ENCODE results near the gene PROKR2.

The PROKR2 gene

DNA sequence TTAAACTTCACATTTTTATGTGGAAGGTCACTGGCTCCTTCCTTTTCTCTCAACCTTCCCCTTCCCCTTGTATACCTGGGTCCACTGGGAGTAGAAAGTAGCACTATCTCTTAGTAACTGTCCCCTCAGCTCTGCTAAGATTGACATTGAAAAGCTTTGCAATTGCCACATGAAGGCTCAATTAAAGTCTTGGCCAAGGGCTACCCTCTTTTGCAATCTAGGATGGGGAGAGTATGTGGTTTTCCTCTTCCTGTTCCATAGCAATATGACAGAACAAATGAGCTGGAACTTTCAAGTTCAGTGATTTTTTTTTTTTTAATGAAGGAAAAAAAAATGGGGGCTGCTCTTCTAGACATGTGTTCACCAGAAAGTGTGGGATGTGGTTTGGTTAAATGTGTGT is 37.1 kb downstream of the PROKR2 start:
- DNase-seq, result no peak

DNA sequence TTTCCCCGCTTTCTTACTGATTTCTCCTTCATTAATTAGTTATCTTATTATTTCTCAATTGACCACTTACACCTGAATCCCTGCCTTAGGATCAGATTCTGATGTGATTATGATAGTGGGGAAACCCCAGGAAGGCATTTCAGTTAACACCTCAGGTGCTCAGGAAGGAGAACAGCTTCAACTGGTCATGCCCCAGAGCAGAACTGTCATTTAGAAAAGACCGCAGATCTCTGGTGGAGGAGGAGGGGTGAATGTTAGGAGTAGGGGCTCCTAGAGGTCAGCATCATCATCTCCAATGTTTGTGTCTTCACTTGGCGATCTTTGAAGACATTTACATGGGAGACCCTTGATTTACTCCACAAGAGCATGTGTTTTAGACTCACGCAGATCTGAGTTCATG is 44.5 kb downstream of the PROKR2 start:
- DNase-seq, result no peak

DNA sequence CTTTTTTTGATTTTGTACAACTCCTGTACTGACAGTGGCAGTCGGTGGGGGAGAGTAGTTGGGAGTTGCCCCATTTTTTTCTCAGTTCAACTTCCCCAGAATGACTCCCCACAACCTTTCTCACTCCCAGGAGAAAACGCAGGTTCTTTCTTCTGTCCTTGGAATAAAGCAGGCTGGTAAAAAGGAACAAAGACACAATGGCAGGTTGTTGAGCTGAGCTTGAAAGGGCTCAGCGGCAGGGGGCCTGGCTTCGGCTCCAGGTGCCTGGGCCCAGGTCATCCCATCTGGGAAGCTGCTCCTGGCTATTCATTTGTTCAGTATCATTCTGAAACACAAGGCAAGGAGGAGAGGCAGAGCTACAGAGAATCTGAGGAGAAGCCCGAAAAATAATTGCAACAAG is 46.2 kb downstream of the PROKR2 start:
- DNase-seq, result no peak

- DNase-seq, result no peak
Observed at GRCh38 chr20:5268449-5268848, 48.3 kb downstream of the PROKR2 start.

DNA sequence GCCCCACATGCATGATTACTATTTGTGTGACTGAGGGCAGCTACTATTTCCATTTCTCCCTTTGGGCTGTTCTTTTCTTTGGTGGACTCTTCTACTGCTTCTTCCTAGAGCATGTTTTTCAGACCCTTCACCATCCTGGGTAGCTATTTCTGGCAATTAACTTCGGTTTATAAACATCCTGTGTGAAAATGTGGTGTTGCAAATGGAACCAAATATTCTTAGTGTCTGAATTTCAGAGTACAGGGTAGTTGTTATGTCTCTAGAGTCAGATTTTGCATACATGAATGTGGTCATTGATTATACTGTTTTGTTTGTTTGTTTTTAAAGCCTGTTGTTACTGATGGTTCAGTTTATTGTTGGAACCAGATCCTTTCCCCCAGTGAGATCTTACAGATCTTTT is 49.7 kb downstream of the PROKR2 start:
- no peak for DNase-seq
